Right renal pelvis (tissue), 4 donors: ENCODE measurements around the gene MANBA. TPM values are rescaled to one million over a fixed set of nuclear protein-coding genes. Genes with fewer than 3 reads are reported as not detected.

Source experiments
- DNase-seq, 4 donors: peaks; one replicate each; pipeline ENCODE4 v3.0.0-alpha.2; 2013; ENCODE audit warnings: low read depth in 4 of 4, low spot score in 3 of 4, missing footprints in 1 of 4
- polyA plus RNA-seq, 4 donors: library from polyadenylated mRNA; unstranded; fragments of 120-200 nt; gene quantifications; one replicate each; pipeline ENCODE4 v1.2.1, GENCODE V29; 2013; ENCODE audit not compliant: insufficient read length in 4 of 4

MANBA gene
- polyA plus RNA-seq = 10 to 100 TPM; 20.0 to 22.4 (median 21.7) TPM

DNA sequence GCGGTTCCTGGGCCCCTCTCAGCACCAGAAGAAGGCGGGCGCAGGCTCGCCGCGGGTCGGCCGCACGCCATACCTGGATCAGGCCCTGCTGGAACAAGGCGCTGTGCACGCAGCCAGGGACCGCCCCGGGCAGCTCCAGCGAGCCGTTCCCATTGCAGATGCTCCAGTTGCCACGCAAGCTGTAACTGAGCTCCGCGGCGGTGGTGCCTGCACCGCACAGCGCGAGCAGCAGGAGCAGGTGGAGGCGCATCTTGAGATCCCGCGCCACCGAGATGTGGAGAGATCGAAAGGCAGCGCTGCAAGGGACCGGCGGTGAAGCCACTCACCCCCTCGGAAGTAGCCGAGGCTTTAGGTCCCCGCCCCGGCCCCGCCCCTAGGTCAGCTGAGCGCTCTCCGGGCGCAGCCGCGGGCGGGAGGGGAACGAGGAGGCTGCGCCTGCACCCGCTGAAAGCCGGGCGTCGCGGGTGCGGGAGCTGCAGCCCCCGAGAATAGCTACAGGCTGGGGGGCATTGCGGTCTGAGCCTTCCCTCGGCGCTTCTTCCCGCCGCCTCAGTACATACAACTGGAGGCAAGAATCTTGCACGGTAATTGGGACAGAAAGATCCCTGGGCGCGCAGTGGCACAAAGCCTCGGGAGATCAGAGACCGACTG lies at the start of gene MANBA:
Gene MANBA (minus strand): TSS at position 324 of the 651 bp plus-strand sequence. CDS start 74 bp downstream, at position 250.
- DNase-seq = peak; percentile 51 to 68 (median 64)

DNA sequence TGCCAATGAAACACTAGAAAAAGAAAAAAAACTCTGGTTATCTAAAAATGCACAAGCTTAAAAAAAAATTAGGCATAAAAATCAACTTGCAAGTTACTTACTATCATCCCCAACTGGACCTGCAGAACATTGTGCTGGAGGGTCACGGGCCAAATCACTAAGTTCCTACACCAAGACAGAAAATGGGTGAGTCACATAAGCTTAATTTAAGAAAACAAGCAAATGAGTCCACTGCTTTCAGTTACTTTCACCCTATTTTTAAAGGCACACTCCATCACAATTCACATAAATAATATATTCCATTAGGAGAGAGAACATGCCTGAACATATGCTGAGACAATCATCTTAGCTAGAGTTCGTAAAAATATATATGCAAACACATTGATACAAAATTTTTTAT lies 48.9 kb upstream of the MANBA start:
- DNase-seq = no peak

DNA sequence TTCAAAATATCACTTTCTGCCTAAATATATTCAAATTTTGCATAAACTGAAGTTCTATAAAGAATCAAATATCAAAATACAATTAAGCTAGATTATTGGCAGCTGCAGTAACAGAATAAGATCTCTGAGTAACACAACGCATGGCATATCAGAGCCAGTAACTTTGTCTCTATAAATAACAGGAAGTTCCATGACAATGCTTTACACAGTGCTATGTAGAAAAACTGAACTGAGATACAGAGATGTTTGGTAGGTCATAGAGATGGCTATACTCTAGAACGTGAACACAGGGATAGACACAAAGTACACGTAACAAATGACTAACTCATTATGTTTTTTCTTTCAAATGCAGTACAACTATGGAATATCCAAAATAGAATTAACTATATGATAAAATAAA lies 48.4 kb upstream of the MANBA start:
- DNase-seq = no peak

DNA sequence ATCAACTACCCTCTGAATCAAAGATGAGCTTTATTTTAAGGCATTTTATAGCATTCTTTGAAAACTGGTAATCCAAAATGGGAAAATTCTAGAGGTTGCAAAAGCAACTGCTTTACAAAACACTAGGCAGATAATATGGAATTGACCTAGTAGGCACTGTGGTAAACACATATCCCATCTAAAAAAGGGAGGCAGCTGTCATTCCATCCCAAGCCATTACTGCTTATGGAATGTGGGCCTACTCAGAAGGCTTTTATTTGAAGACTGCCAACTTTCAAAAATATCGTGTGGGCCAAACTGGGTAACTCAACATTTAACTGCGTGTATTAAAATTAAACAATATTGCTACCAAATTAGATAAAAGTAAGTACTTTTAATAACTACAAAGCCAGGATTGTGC lies 47.2 kb upstream of the MANBA start:
- no peak for DNase-seq

DNA sequence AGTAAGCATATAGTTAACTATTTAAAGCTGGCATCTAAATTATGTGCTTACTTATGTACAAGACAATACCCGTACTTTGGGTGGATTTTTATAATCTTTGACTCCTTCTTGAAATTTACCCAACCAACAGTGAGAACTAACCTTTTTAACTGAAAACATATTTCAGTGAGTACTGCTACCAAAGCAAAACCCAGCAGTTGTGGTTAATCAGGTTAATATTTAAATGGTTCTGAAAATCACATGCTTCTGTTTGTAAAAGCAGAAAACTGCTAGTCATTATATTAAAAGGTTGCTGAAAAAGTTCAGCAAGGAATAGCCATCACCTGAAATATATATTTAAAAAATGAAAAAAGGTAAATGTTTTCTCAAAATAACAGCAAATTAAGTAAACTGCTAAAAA lies 46.6 kb upstream of the MANBA start:
- no peak for DNase-seq

DNA sequence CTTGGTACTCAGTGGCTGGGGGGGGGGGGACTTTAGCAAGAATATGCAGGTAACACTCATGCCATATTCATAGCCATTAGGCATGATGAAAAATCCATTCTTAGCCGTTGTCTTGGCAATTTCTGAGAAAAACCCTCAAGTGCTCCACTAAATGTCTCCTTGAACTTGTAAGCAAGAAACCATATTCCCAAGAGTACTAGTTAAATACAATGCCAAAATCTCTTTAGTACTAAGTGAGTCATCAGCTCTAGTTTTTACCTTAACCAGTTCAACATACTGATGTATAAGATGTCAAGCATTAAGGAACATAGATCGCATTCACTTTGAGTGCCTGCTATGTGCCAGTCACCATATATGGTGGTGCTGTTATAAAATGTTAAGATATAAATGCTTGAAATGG lies 39.0 kb upstream of the MANBA start:
- DNase-seq = no peak

DNA sequence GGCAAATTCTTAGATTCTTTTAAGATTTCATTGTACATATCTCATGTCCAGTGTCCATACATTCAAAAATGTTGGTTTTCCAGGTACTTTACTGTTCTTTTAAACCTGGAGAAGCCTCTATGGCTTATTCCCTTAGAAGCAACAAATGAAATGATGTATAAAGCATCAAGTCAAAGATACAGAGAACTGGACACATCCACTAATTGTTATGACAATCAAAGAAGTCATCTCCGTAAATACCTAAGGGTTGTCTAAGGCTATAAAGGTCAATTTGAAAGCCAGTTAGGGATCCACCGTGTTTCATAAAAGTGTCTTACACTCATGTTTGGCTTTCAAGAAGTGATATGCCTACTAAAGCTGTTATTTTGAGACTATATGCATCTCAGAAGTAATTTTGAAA lies 34.2 kb upstream of the MANBA start:
- no peak for DNase-seq

DNA sequence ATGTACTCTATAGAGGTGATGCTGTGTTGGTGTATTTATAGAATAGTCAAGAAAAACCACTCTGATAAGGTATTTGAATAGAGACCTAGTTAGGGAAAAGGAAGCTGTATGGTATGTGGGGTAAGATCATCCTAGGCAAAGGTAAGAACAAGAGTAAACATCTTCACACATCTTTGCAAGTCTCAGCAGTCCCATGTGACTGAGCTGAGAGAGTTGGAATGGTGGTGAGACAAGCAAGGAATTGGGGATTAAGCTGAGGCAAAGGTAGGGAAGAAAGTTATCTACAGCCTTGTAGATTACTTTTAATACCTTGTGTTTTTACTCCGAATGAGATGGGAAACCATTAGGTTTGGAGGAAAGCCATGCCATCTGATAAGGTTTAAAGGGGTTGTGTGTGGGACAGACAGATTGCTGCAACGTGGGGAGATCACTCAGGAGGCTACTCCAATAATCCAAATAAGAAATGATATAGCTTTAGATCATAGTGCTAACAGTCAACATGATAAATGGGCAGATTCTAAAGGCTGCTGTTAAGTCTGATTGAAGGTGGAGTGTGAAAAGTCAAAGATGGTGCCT lies 31.7 kb upstream of the MANBA start:
- no peak for DNase-seq

DNA sequence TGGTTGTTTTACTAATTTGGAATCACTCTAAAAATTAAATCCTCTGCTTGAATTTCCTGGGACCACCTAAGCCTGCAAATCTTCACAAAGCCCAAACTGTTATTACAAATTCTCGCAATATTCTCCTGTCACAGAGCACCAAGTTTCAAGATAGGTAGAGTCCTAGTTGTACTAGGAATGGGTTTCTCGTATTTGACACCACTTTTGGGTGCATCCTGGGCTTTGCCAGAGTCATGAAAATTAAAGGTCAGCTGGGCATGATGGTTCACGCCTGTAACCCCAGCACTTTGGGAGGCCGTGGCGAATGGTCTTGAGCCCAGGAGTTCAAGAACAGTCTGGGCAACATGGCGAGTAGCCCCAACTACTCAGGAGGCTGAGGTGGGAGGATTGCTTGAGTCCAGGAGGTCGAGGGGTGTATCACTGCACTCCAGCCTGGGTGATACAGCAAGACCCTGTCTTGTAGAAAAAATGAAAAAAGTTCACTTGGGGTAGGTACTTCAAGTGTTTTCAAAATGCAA lies 30.6 kb upstream of the MANBA start:
- no peak for DNase-seq

DNA sequence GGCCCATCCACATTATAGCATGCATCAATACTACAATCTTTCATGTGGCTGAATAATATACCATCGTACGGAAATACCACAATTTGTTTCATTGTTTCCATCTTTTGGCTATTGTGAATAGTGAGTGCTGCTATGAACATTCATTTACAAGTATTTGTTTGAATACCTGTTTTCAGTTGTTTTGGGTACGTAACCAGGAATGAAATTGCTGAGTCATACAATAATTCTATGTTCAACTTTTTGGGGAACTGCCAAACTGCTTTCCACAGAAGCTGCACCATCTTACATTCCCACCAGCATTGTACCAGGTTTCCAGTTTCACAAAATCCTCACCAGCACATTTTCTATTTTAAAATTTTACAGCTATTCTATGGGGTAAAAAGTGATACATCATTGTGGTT lies 28.5 kb upstream of the MANBA start:
- DNase-seq = no peak

DNA sequence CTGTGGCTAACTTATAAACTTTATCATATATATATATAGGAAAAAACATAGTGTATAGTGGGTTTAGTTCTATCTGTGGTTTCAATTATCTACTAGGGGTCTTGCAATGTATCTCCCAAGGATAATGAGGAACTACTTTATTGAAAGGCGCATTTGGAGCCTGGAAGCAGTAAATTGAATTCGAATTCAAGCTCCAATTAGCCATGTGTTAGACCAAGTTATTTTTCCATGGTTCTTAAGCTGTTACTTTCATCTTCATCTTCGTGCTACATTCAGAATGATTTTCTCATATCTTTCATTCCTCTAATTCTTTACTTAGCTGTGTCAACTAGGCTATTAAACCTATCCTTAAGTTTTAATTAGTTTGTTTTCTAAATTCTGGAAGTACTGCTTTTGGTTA lies 27.2 kb upstream of the MANBA start:
- DNase-seq = no peak

DNA sequence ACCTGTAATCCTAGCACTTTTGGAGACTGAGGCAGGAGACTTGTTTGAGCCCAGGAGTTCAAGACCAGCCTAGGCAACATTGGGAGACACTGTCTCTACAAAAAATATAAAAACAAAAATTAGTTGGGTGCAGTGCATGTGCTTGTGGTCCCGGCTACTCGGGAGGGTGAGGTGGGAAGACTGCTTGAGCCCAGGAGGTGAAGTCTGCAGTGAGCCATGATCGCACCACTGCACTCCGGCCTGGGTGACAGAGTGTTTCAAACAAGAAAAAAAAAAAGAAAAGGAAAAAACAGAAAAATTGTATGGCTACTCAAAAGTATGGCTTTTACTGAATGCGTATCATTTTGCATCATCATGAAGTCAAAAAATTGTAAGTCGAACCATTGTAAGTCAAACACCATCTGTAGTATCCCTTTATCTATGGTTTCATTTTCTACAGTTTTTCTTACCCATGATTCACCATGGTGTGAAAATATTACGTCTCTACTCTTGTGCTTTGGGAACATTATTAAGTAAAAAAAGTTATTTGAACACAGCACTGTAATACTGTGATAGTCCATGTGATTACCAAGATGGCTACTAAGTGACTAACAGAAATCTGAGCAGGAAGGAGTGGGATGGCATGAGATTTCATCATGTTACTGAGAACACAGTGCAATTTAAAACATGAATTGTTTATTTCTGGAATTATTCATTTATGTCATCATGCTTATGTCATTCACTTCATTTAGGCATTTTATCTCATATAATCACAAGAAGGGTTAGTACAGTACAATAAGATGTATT lies 26.5 kb upstream of the MANBA start:
- DNase-seq = no peak

DNA sequence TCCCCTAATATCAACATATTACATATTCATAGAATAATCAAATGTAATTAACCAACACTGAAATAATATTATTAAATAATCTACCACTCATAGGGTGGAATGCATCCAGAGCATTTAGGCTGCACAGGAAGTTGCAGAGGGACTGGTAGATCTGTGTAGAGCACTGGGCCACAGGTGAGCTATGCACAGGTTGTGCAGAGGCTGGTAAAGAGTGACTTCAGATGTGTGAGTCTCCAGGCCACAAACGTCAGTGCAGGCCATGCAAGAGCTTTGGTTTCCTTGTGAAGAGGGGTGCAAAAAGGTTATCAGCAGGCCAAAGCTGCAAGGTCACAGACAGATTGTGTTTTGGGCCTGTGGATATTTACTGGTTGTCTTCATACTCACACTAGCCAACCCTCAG lies 25.5 kb upstream of the MANBA start:
- no peak for DNase-seq

DNA sequence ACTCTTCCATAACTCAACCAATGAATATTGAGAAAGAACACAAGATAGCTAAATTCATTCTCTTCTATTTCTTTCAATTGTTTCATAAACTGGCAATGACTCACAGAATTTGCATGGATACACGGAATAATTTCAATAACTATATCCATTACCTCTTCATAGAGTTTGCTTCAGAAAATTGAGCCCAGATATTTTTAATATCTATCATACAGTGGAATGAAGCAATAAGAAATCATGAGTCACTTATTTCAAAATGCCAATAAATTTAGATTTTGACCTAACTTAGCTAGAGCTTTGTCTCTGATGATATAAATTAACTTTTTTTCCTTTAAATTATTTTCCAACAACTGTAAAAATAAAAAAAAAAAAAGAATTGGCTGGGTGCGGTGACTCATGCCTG lies 22.2 kb upstream of the MANBA start:
- DNase-seq = no peak

DNA sequence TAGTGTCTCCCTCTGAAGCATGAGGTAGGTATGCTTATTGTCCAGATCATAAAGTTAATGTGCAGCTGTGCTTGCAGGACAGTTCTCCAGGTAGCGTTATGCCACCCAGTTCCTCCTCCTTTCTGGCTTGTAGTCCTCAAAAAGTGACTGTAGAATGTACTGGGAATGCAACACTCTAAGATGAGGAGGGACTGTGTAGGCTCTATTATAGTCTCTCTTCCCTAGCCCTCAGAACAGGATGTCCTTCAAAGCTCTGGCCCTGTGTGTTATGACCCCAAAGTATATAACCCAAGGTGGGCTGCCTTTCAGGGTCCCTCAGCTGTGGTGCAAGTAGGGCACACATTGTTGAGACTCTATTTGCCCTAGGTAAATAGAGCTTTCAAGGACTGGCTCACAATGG lies 20.8 kb upstream of the MANBA start:
- no peak for DNase-seq

DNA sequence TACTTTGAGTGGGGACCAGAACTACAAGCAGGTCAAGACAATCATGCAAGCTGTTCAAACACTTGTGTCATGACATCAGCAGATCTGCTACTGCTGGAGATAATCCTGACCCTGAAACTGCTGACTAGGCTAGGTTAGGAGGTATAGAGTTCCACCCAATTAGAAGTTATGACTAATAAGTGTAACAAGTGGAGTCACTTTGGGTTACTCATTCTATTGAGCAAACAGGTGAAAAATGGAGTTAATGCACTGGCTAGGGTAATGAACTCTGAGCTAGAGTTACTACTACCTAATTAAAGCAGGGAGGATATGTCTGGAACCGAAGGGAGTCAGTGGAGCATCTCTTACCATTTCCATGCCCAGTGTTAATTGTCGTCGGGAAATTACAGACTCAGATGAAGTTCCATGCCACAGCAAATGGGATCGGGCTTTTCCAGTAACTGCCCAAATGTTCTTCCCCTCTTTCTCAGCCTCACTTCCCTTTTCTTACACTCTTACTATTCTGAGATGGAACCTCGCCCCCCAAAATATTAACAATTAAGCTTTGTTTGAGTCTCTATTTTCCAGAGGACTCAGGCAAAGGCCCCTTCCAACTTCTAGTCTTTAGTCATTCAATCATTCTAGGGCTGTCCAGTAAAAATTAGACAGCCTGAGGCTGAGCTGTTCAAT lies 19.8 kb upstream of the MANBA start:
- no peak for DNase-seq

DNA sequence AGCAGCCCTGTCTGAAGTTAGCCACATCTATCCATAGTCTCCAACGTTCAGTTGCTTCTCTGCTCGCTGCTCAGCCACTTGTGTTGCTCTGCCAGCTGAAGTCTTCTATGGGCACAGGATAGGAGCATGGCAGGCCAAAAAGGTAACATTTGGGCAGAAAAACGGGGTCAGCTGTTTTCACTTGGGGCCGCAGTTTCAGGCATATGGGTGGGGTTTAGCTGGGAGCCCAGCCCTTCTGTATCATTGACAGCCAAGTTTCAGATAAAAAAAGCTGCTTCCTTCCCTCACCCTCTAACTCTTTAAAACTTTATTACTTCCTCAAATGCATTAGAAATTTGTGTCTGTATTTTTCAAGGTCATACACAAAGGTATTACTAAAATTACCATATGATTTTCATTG lies 18.4 kb upstream of the MANBA start:
- no peak for DNase-seq

DNA sequence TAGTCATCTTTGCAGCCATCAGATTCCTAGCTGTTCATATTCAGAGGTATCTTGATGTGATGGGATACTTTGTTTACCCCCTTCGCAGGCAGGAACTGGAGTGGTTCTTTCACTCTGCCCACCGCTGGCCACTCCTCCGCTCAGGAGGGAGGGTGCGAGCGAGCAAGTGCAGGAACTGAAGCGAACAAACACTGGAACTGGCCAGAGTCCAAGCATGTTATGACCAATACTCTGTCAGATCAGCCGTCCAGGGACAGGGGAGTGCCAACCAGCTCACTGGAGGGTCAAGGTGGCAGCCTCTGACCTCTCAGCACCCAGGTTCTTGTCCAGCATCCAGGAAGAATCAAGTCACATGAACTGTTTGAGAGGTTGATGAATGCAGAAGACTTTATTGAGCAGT lies 18.0 kb upstream of the MANBA start:
- peak in 2 of 4 donors; percentile 14 to 20 for DNase-seq

DNA sequence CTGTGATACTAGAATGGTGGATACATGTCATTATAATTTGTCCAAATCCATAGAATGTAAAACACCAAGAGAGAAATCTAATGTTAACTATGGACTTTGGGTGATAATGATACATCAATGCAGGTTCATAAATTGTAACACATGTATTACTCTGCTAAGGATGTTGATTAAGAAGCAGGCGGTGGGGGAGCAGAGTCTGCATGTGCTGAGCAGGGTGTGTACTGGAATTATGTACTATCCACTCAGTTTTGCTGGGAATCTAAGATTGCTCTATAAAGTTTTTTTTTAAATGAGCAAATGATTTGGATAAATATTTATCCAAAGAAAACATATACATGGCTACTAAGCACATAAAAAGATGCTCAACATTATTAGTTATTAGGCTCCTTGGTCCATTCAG lies 15.0 kb upstream of the MANBA start:
- DNase-seq = no peak

DNA sequence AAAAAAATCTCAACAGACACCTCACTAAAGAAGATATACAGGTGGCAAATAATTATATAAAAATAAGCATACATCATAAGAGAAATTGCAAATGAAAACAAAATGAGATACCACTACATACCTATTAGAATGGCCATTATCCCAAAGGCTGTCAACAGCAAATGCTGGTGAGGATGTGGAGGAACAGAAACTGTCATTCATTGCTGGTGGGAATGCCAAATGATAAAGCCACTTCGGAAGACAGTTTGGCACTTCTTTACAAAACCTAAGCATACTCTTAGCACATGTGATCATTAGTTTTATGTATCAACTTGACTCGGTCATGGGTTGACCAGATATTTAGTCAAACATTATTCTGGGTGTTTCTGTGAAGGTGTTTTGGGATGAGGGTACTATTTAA lies 13.5 kb upstream of the MANBA start:
- no peak for DNase-seq

DNA sequence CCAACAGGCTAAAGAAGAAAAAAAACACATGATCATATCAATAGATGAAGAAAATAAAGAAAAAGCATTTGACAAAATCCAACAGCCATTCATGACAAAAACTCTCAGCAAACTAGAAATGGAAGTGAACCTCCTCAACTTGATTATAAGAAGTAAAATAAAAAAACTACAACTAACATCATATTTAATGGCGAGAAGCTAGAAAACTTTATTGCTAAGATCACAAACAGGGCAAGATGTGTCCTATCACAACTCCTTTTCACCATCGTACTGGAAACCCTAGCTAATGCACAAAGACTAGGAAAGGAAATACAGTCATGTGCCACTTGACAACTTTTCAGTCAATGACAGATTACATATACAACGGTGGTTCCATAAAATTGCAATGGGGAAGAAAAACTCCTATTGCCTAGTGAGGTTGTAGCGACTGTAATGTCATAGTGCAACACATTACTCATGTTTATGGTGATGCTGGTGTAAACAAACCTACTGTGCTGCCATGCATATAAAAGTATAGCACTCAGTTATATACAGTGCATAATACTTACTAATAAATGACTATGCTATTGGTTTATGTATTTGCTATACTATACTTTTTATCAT lies 12.1 kb upstream of the MANBA start:
- no peak for DNase-seq
